Measurements from ENCODE around the gene ARHGAP15. TPM values are rescaled to one million over a fixed set of nuclear protein-coding genes. Genes with fewer than 3 reads are reported as not detected.

The ARHGAP15 gene
- total and polyA plus RNA-seq, 2 donors from 2014 or later, result 5.7 to 23.1 TPM

DNA sequence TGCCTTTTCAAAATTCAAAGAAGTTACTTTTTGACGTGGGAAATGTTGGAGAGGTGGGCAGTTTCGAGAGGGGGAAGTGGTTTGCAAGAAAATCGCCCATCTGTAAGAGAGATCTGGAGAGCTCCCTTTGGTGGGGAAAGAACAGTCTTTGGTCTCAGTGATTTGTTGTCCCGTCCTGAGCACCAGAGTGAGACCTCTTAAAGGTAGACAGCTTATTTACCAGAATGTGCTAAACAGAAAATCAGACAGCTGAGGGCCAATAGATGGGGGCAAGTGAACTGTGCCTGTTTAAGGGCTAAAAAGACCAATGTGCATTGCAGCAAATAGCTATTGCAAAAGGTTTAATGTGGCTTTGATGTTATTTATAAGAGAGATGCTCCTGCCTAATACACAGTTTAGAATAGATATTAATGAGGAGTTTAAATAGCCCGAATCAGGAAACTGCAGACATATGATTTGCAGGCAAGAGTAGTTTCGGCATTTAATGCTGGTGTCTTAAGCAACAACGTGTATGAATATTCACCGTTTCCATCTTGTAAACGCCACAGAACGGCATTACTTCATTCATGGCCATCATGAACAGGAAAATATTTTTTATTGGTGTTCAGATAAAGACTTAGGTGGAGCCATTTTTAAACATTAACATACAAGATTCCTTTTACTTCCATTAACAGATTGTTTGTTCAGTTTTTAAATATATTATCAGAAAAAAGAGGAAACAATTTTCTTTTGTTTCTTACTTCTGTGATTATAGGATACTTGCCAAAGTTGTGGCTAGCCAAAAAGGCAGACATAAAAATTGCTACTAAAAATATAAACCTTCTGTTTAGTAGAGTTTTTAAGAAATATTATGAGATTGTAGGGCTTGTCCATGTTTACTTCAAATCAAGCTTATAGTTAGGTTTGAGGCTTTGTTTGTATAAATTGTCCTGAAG lies 29.6 kb downstream of the ARHGAP15 start:
- TF ChIP-seq, protein P1, sequence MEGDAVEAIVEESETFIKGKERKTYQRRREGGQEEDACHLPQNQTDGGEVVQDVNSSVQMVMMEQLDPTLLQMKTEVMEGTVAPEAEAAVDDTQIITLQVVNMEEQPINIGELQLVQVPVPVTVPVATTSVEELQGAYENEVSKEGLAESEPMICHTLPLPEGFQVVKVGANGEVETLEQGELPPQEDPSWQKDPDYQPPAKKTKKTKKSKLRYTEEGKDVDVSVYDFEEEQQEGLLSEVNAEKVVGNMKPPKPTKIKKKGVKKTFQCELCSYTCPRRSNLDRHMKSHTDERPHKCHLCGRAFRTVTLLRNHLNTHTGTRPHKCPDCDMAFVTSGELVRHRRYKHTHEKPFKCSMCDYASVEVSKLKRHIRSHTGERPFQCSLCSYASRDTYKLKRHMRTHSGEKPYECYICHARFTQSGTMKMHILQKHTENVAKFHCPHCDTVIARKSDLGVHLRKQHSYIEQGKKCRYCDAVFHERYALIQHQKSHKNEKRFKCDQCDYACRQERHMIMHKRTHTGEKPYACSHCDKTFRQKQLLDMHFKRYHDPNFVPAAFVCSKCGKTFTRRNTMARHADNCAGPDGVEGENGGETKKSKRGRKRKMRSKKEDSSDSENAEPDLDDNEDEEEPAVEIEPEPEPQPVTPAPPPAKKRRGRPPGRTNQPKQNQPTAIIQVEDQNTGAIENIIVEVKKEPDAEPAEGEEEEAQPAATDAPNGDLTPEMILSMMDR (IDR thresholded peaks at IDR 0.05; ENCODE audit: borderline replicate concordance, extremely low read depth, insufficient read depth), result no peak
- Histone ChIP-seq H3K4me3 (ENCODE audit: low read length in 3 of 3) (no peak overlapping the region), H3K9ac (ENCODE audit: low read length in 3 of 3) (no peak overlapping the region), H3K36me3 (ENCODE audit: control insufficient read depth in 2 of 3, insufficient read depth in 3 of 3, low read length in 3 of 3) (no peaks in the 10 kb centered on the region), H3K27ac (ENCODE audit: low read depth in 2 of 2, low read length in 2 of 2) (no peak overlapping the region), H3K4me1 (ENCODE audit: control insufficient read depth in 2 of 3, insufficient read depth in 2 of 3, low read depth in 1 of 3, low read length in 3 of 3) (no peaks in the 10 kb centered on the region), H3K27me3 (ENCODE audit: control insufficient read depth, insufficient read depth, low read length) (no peaks in the 10 kb centered on the region), H3K9me3 (ENCODE audit: control insufficient read depth in 2 of 3, insufficient read depth in 1 of 3, low read length in 3 of 3) (no peaks in the 10 kb centered on the region)
- no peak for FAIRE-seq
- intact Hi-C loops (cut with DNase I), result no loop called here
- no peak for DNase-seq

DNA sequence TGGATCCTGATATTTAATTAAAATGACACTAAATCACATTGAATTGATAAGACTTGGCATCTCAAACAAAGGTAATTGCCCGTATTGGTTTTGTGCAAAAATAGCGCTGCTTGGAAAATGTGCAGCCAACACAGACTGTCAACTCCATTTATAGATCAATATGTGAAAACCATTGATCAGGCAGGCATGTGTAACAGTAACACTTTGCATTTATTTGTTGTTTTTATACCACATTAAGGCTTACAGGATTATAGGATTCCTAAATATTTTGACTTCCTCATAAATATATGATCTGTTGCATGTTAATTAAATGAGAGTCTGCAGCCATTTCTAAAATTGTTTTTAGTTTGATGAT lies 30.2 kb downstream of the ARHGAP15 start:
- Histone ChIP-seq H3K27me3 (ENCODE audit: control insufficient read depth, insufficient read depth, low read length) (no peaks in the 10 kb centered on the region), H3K4me3 (ENCODE audit: low read length in 3 of 3) (no peak overlapping the region), H3K9me3 (ENCODE audit: control insufficient read depth in 2 of 3, insufficient read depth in 1 of 3, low read length in 3 of 3) (no peaks in the 10 kb centered on the region), H3K9ac (ENCODE audit: low read length in 3 of 3) (no peak overlapping the region), H3K36me3 (ENCODE audit: control insufficient read depth in 2 of 3, insufficient read depth in 3 of 3, low read length in 3 of 3) (no peaks in the 10 kb centered on the region), H3K4me1 (ENCODE audit: control insufficient read depth in 2 of 3, insufficient read depth in 2 of 3, low read depth in 1 of 3, low read length in 3 of 3) (no peaks in the 10 kb centered on the region), H3K27ac (ENCODE audit: low read depth in 2 of 2, low read length in 2 of 2) (no peak overlapping the region)
- intact Hi-C loops (cut with DNase I), result no loop called here
- TF ChIP-seq, protein P1 (IDR thresholded peaks at IDR 0.05; ENCODE audit: borderline replicate concordance, extremely low read depth, insufficient read depth), result no peak
- DNase-seq (no peak), FAIRE-seq (no peak)

DNA sequence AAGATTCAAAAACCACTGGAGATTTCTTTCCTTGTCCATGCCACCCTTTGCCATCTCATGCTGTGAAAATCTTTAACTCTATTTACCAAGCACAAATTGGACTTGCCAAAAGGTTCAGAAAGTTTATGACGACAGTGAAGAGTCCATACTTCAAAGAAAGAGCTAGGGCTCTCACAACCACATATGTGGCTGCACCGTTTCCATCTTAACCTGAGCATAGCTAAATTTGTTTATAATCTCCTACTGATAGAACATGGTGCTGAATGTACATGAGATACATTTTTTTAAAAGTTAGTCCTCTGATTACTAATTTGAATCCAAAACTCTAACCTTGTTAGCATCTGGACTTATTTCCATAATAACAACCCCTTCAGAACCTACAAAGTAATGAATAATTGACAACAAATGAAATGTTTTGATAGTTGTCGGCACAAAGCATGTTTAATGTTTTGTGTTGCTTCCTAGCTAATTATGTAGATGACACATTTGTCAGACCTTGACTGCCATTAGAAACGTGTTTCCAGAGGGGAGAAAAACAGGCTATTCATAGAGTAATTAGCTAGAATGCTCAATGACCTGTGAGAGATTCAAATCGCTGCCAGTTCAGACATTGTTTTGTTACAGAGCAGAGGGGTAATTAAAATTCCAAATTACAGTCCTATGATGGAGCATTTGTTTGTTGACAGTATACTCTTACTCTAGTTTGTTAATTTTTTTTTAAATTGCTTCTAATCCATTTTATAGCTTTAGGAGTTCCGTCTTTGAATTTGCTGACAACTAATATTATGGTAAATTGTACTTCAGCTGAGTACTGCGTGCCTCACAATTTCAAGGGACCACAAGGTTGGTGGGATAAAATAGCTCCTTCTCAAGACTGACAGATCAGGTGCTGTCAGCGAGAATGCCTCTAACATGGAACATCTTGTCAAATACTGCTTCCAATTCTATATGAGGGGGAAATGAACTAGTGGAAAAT lies 31.8 kb downstream of the ARHGAP15 start:
- DNase-seq, result no peak
- no peaks in the 10 kb centered on the region for H3K36me3 ChIP-seq (ENCODE audit: control insufficient read depth in 2 of 3, insufficient read depth in 3 of 3, low read length in 3 of 3)
- H3K4me1 ChIP-seq (ENCODE audit: control insufficient read depth in 2 of 3, insufficient read depth in 2 of 3, low read depth in 1 of 3, low read length in 3 of 3), result no peaks in the 10 kb centered on the region
- H3K9ac ChIP-seq (ENCODE audit: low read length in 3 of 3), result no peak overlapping the region
- TF ChIP-seq, protein P1 (IDR thresholded peaks at IDR 0.05; ENCODE audit: borderline replicate concordance, extremely low read depth, insufficient read depth), result no peak
- no peaks in the 10 kb centered on the region for H3K9me3 ChIP-seq (ENCODE audit: control insufficient read depth in 2 of 3, insufficient read depth in 1 of 3, low read length in 3 of 3)
- H3K27me3 ChIP-seq (ENCODE audit: control insufficient read depth, insufficient read depth, low read length), result no peaks in the 10 kb centered on the region
- FAIRE-seq, result no peak
- intact Hi-C loops (cut with DNase I), result no loop called here
- H3K27ac ChIP-seq (ENCODE audit: low read depth in 2 of 2, low read length in 2 of 2), result no peak overlapping the region
- H3K4me3 ChIP-seq (ENCODE audit: low read length in 3 of 3), result no peak overlapping the region

All from kidney (tissue), 14 donors.